IPS-18a (cell line): Measurements from ENCODE around the gene CDH4.

Source experiments
- H3K27ac ChIP-seq: one replicate; pipeline ENCODE4 v1.5.1; 2013; ENCODE audit warnings: low read length
- H3K27me3 ChIP-seq: one replicate; pipeline ENCODE4 v1.6.1; 2013; ENCODE audit warnings: mild to moderate bottlenecking, low read length; ENCODE audit not compliant: control insufficient read depth, insufficient read depth
- H3K36me3 ChIP-seq: one replicate; pipeline ENCODE4 v1.6.1; 2013; ENCODE audit warnings: low read depth, low read length; ENCODE audit not compliant: control insufficient read depth
- H3K4me1 ChIP-seq: one replicate; pipeline ENCODE4 v1.6.1; 2013; ENCODE audit warnings: low read depth, low read length; ENCODE audit not compliant: control insufficient read depth
- H3K4me3 ChIP-seq: one replicate; pipeline ENCODE4 v1.5.1; 2013; ENCODE audit warnings: low read length
- H3K9ac ChIP-seq: one replicate; pipeline ENCODE4 v1.6.1; 2013; ENCODE audit warnings: mild to moderate bottlenecking, low read length, moderate library complexity
- H3K9me3 ChIP-seq: one replicate; pipeline ENCODE4 v1.6.1; 2013; ENCODE audit warnings: low read depth, low read length; ENCODE audit not compliant: control insufficient read depth

Gene CDH4

DNA sequence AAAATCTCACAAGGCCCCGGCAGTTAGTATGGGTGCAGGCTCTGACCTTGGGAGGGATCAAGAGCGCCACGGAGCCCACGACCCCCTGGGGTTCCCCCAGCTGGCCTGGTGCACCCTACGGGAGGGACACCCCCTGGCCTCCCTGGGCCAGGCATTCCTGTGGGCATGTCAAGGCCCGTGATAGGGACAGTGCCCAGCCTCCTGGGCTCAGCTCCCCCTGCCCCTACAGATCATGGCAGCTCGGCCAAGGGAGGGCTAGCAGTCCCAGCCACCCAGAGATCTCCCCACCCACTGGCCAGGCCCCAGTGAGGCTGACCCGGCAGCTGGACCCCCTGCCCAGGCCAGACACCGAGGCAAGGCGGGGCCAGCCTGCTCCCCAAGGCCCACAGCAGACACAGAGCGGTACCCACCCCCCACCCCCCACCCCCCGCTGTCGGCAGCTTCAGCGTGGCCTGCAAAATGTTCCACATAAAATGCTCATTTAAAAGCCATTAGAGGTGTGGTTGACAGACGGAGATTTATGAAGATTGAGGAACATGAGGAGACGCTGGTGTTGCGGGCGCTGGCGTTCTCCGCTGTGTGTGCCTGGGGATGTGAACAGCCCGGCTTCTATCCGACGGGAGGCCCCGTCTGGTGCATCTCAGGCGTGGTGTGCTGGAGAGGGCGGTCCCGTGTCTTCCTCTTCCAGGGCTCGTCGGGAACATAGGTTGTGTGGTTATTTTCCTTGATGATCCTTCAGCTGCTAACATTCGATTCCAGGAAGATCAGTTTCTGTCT, 625.1 kb downstream of the CDH4 start:
- Histone ChIP-seq H3K27me3 (no peaks in the 10 kb centered on the region), H3K36me3 (no peaks in the 10 kb centered on the region), H3K4me3 (no peak overlapping the region), H3K9me3 (no peaks in the 10 kb centered on the region), H3K27ac (no peak overlapping the region), H3K4me1 (no peaks in the 10 kb centered on the region), H3K9ac (no peak overlapping the region)

DNA sequence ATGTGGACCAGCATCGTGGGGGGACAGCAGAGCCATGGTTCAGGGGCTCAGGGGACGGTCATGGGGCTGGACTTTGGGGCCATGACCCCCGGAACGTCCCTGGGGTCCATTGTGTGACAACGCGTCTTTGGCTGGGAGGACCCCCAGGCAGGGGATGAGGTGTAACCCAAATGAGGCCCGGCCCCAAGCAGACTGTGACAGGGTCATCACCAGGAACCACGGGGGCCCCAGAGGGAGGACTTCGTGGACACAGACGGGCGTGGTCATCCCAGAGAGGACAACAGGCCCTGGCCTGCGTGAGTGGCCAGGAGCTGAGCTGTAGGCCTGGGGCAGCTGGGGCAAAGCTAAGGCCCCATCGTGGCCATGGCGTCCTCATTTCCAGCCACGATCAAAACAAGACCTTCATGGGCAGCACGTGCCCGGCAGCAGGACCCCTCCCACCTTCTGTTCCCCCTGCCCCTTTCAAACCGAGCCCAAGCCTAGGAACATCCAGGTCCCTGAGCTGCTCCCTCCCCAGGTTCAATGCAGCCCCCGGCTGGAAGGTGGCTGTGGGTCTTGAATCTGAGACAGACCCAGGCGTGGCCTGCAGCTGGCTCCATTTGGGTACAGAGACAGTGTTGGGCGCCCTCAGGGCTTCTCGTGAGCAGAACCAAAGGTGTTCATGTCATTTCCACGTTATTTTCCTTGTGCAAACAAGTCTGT, 625.9 kb downstream of the CDH4 start:
- H3K4me3 ChIP-seq, result no peak overlapping the region
- H3K9ac ChIP-seq, result no peak overlapping the region
- no peak overlapping the region for H3K27ac ChIP-seq
- no peaks in the 10 kb centered on the region for H3K4me1 ChIP-seq
- H3K27me3 ChIP-seq, result no peaks in the 10 kb centered on the region
- H3K9me3 ChIP-seq, result no peaks in the 10 kb centered on the region
- no peaks in the 10 kb centered on the region for H3K36me3 ChIP-seq

DNA sequence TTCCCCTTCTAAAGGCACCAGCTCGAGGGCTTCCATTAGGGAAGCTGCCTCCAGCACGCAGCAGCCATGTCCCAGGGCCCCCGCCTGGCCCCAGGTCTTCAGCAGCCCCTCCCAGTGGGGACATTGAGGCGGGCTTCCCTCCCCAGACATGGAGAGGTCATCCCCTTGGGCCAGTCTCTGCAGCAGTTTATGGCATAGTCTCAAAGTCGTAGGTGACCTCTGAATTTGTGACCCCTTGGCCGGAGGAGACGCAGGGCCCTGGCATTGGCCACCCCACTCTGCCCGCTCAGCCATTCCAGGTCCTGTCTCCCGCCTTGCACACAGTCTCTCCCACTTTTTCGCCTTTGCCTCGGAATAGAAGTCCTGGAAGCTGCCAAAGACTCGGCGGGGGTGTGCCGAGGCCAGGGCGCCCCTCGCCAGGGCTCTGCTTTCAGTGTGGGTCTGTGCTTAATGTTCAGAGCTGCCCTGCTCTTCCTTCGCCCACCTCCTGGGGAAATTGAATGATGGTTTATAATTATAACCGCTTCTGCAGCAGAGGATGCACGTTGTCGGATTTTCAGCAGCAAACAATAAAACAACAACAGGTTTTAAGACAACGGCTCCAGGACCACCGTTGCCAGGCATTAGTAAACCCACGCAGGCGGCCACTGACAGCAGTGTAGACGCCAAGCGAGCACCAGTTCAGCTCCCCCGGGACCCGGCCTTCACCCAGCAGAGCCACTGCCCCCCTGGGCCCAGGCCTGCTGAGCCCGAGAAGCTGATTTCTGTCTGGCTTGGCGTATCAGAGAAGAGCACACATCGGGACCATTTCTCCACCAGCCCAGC, 626.6 kb downstream of the CDH4 start:
- Histone ChIP-seq H3K9me3 (no peaks in the 10 kb centered on the region), H3K9ac (no peak overlapping the region), H3K4me3 (no peak overlapping the region), H3K36me3 (no peaks in the 10 kb centered on the region), H3K4me1 (no peaks in the 10 kb centered on the region), H3K27me3 (no peaks in the 10 kb centered on the region), H3K27ac (no peak overlapping the region)

DNA sequence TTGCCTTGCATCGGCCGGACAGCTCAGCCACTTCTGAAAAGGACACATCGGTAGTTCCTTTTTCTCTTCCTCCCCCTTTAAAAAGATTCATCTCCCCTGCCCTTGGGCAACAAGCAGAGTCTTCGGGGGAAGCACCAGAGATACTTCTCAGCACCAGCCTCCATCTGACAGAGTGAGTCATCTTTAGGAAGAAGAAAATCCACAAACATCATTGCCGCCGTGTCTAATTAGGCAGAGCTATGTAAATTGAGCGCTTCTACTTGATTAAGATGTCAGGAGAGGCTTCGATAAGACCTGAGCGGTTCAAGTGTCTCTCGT, 627.2 kb downstream of the CDH4 start:
- Histone ChIP-seq H3K9me3 (no peaks in the 10 kb centered on the region), H3K9ac (no peak overlapping the region), H3K27ac (no peak overlapping the region), H3K27me3 (no peaks in the 10 kb centered on the region), H3K36me3 (no peaks in the 10 kb centered on the region), H3K4me1 (no peaks in the 10 kb centered on the region), H3K4me3 (no peak overlapping the region)

DNA sequence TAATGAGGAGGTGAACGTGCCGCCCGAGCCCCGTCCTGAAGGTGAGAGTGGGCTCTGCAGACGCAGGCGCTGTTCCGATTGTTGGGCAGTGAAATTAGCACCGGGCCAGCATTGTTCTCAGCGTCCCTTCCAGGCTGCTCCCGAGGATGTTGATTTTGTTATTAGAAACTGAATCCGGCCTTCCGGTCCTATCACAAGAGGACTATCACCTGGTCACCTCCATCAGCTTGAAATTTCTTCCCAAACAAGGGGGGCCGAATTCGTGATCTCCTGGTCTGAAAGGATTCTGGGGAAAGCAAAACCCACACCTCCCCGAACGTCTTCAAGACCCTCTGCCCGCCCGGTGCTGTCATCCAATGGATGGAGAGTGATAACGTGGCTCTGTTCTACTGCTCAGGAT, 627.6 kb downstream of the CDH4 start:
- no peak overlapping the region for H3K9ac ChIP-seq
- H3K4me1 ChIP-seq, result no peaks in the 10 kb centered on the region
- H3K27ac ChIP-seq, result no peak overlapping the region
- H3K27me3 ChIP-seq, result no peaks in the 10 kb centered on the region
- H3K36me3 ChIP-seq, result no peaks in the 10 kb centered on the region
- no peak overlapping the region for H3K4me3 ChIP-seq
- H3K9me3 ChIP-seq, result no peaks in the 10 kb centered on the region

DNA sequence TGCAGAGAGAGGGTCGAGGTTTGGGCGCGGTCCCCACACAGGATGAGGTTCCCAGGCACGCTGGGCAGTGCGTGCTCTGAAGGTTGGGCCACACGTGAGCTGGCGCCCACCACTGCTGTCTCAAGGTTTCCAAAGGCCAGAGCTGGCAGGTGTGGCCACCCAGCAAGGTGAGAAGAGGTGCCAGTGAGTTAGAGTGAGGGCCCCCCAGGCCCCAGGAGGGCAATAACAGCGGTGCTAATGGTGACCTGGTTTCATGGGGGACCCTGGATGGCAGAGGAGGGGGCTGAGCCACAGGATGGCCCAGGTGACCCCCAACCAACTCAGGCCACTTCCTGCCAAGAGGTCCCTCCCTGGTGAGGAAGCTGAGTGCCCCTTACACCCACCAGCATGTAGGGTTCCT, 628.6 kb downstream of the CDH4 start:
- H3K9ac ChIP-seq, result no peak overlapping the region
- no peaks in the 10 kb centered on the region for H3K9me3 ChIP-seq
- H3K27me3 ChIP-seq, result no peaks in the 10 kb centered on the region
- no peak overlapping the region for H3K27ac ChIP-seq
- no peak overlapping the region for H3K4me3 ChIP-seq
- H3K36me3 ChIP-seq, result no peaks in the 10 kb centered on the region
- no peaks in the 10 kb centered on the region for H3K4me1 ChIP-seq

DNA sequence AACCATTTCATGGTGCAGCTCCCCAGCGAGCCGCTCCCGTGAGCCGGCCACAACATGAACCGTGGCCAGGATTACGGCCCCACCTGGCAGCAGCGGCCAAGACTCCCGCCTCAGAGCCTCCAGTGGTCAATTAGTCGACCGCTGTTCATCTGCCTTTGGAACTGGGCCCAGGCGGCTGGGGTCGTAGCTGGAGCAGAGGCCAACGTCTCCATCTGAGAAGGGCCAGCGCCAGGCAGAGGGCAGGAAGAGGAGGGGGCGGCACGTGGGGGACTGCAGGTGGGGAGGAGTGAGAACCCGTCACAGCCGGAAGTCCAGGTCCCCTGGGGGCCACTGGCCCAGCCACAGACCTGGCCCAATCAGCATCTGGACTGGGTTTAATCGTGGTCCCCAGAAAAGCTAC, 629.4 kb downstream of the CDH4 start:
- Histone ChIP-seq H3K4me1 (no peaks in the 10 kb centered on the region), H3K27me3 (no peaks in the 10 kb centered on the region), H3K9me3 (no peaks in the 10 kb centered on the region), H3K4me3 (no peak overlapping the region), H3K36me3 (no peaks in the 10 kb centered on the region), H3K27ac (no peak overlapping the region), H3K9ac (no peak overlapping the region)

DNA sequence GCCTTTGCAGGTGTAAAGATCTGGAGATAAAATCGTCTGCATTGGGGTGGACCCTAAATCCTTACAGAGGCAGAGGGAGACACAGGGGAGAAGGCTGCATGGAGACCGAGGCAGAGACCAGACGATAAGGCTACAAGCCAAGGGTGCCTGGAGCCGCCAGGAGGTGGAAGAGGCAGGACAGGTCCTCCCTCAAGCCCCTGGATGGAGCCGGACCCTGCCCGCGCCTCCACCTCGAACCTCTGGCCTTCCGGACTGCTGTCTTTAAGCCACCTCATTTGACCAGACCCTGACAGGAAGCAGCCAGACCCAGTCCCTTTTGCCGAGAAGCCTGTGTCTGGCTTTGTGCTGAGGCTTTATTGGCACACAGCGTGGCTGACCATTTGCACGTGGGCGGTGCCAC, 629.8 kb downstream of the CDH4 start:
- Histone ChIP-seq H3K4me1 (no peaks in the 10 kb centered on the region), H3K27ac (no peak overlapping the region), H3K4me3 (no peak overlapping the region), H3K9ac (no peak overlapping the region), H3K9me3 (no peaks in the 10 kb centered on the region), H3K27me3 (no peaks in the 10 kb centered on the region), H3K36me3 (no peaks in the 10 kb centered on the region)

DNA sequence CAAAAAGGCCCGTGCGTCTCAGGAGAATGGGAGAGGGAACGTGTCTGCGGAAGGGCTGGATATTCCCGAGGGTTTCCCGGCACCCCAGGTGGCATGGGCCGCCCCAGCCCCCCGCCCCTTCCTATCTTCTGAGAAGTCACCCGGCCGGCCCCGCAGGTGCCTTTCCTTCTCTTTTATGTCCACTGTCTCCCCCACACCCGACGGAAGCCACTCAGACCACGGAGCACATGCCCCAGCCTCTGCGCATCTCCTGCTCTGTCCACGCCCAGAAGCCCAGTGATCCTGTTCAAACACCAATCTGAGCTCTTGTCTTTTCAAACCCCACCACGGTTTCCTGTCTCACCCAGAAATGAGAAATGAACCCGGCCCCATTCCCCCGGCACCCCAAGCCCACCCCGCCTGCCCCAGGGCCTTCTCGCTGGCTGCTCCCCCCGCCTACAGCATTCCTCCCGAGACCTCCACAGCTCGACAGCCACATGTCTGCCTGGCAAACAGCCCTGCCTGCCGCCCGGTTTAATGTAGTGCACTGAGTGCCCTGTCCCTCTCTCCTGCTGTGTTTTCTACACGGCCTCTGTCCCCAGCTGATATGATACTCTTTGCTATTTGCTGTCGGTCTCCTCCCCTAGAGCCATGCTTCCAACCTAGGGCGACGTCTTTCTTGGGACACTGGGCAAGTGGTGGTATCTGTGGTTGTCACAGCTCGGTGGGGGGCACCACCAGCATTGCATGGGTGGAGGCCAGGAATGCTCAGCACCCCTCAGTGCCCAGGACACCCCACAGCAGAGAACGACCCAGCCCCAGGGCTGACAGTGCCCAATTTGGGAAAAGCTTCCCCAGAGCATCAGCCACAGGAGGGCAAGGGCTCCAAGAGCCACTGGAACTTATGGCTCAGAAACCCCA, 630.9 kb downstream of the CDH4 start:
- Histone ChIP-seq H3K4me3 (no peak overlapping the region), H3K27me3 (no peaks in the 10 kb centered on the region), H3K9ac (no peak overlapping the region), H3K27ac (no peak overlapping the region), H3K4me1 (no peaks in the 10 kb centered on the region), H3K9me3 (no peaks in the 10 kb centered on the region), H3K36me3 (no peaks in the 10 kb centered on the region)

DNA sequence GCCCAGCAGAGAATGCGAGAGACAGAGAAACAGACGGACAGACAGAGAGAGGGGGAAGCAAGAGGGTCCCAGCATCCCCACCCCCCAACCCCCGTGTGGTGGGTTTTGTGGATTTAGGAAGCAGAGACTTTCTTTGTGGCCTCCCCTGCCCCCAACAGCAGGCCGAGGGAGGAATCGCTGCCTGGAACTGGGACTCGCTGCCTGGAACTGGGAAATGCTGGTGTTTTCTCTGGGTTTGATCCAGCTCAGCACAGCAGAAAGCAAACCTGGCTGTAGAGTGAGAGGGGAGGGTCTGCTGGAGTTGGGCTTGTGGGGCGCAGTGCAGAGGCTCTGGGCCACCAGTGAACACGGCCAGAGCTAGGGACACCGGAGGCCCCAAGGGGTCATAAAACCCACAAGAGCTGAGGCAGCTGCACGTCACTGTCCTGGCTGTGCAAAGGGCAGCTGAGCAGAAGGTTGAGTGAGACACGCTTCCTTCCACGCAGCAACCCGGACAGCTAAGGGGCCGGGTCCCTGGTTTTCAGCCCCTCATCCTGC, 631.9 kb downstream of the CDH4 start:
- Histone ChIP-seq H3K27ac (no peak overlapping the region), H3K36me3 (no peaks in the 10 kb centered on the region), H3K9ac (no peak overlapping the region), H3K4me3 (no peak overlapping the region), H3K9me3 (no peaks in the 10 kb centered on the region), H3K27me3 (no peaks in the 10 kb centered on the region), H3K4me1 (no peaks in the 10 kb centered on the region)
